Measurements from ENCODE around the gene CACNA1F. TPM values are rescaled to one million over a fixed set of nuclear protein-coding genes. Genes with fewer than 3 reads are reported as not detected.

CACNA1F gene
- total RNA-seq, 1 experiment from 2014 or later, result not detected

- ChIA-PET POLR2A (ENCODE audit: unreplicated experiment) (no interaction called here), CTCF (interaction anchor here (1.2 kb wide), 1 partner anchor 20 kb away, joined by 3 read pairs; no protein-coding TSS in a partner anchor)
- TF ChIP-seq CTCF (conservative IDR thresholded peaks at IDR 0.05; ENCODE audit: low read depth, low read length) (peak; percentile 66), EZH2 (IDR thresholded peaks at IDR 0.05; ENCODE audit: low read length, unreplicated experiment) (no peak)
- Histone ChIP-seq H3F3A (ENCODE audit: low read length, unreplicated experiment) (no peaks in the 10 kb centered on the region), H3K4me1 (ENCODE audit: insufficient read depth, low read length) (peaks cover 22% of the 10 kb centered on the region), H3K9ac (ENCODE audit: low read length) (peak overlapping the region; percentile 83), H2AFZ (ENCODE audit: low read length) (peak overlapping the region; percentile 88), H3K4me2 (ENCODE audit: low read length) (peak overlapping the region; percentile 93), H3K36me3 (ENCODE audit: low read depth, low read length) (no peaks in the 10 kb centered on the region), H3K79me2 (ENCODE audit: low read length) (no peaks in the 10 kb centered on the region), H3K27ac (ENCODE audit: low read length) (peak overlapping the region; percentile 79), H3K9me3 (ENCODE audit: low read length) (no peaks in the 10 kb centered on the region), H3K4me3 (ENCODE audit: low read length) (peak overlapping the region; percentile 69), H4K20me1 (ENCODE audit: low read length) (no peaks in the 10 kb centered on the region), H3K9me2 (replicated peaks; ENCODE audit: low read length) (no peaks in the 10 kb centered on the region), H3K27me3 (ENCODE audit: low read length) (no peaks in the 10 kb centered on the region)
- BruUV-seq (replicated peaks), result no TSS peak
- DNase-seq, result peak; percentile 88
- intact Hi-C loops (cut with micrococcal nuclease), result loop anchor here (2.0 to 5.0 kb wide), 3 partner anchors 41 to 121 kb away; partner anchors contain the start of genes GPKOW and TFE3
- ATAC-seq, result peak; percentile 65
These were observed 69.4 kb downstream of the CACNA1F start for GRCh38 chrX:49163555-49164419.

- Histone ChIP-seq H3K9ac (ENCODE audit: low read length) (peak within 1 kb of the TSS; percentile 83), H4K20me1 (ENCODE audit: low read length) (no peaks in the 10 kb centered on the region), H3K27me3 (ENCODE audit: low read length) (no peaks in the 10 kb centered on the region), H3F3A (ENCODE audit: low read length, unreplicated experiment) (no peaks in the 10 kb centered on the region), H3K79me2 (ENCODE audit: low read length) (no peaks in the 10 kb centered on the region), H3K4me2 (ENCODE audit: low read length) (peak within 1 kb of the TSS; percentile 93), H3K9me3 (ENCODE audit: low read length) (no peaks in the 10 kb centered on the region), H2AFZ (ENCODE audit: low read length) (peak within 1 kb of the TSS; percentile 88), H3K4me1 (ENCODE audit: insufficient read depth, low read length) (peaks cover 18% of the 10 kb centered on the region), H3K36me3 (ENCODE audit: low read depth, low read length) (no peaks in the 10 kb centered on the region), H3K27ac (ENCODE audit: low read length) (no peak within 1 kb of the TSS), H3K4me3 (ENCODE audit: low read length) (peak within 1 kb of the TSS; percentile 69), H3K9me2 (replicated peaks; ENCODE audit: low read length) (no peaks in the 10 kb centered on the region)
- peak; percentile 30 for DNase-seq
- TF ChIP-seq EZH2 (IDR thresholded peaks at IDR 0.05; ENCODE audit: low read length, unreplicated experiment) (no peak), CTCF (conservative IDR thresholded peaks at IDR 0.05; ENCODE audit: low read depth, low read length) (no peak), EZH2phosphoT487 (IDR thresholded peaks at IDR 0.05; ENCODE audit: borderline replicate concordance, low read length) (no peak)
- peak; percentile 4 for ATAC-seq
- BruUV-seq (replicated peaks), result no TSS peak
- ChIA-PET POLR2A (ENCODE audit: unreplicated experiment) (no interaction called here), CTCF (interaction anchor here (0.6 to 1.2 kb wide), 2 partner anchors 22 to 28 kb away, joined by 3 to 4 read pairs; no protein-coding TSS in a partner anchor)
- intact Hi-C loops (cut with micrococcal nuclease), result loop anchor here (5.0 kb wide), 2 partner anchors 40 to 120 kb away; partner anchors contain the start of genes GPKOW and TFE3
These were observed 70.5 kb downstream of the CACNA1F start, which contains the start of gene MAGIX for GRCh38 chrX:49162620-49163019. MAGIX (plus strand) TSS chrX:49162758; CDS start chrX:49162890, 132 bp downstream.
